Measurements from ENCODE around the gene PAX6.

Gene PAX6

DNA sequence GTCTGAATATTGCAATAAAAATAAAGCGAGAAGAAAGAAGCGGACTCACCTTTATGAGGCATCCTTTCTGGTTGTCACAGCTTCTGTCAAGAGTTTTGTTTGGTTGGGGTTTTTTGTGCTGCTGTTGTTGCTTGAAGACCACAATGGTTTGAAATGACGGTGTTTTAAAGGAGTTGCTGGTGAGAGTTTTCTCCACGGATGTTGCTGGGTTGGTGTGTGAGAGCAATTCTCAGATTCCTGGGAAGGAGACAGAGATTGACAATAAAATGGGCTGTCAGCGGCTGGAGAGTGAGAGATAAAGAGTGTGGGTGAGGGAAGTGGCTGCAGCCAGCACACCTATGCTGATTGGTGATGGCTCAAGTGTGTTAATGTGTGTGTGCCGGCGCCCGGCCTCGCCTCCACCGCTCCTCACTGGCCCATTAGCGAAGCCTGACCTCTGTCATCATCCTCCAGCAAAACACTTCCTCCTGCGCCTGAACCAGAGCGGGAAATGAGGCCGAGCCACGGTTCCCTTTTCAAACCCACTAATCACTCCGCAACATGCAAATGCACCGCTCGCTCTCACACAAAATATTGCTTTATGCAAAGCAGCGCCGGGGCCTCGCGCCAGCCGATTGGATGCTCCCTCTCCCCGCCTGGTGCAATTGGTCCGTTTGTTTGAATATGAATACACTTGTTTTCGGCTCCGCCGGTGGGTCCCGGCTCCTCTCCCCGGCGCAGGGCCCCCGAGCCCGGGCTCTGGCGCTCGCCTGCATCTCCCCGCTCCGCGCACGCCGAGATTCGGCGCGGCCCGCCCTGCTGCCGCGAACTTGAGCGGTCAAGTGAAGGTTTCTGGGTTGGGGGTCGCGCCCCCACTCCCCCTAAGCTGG is at the start of gene PAX6:
Gene PAX6, minus strand, starts transcription at position 544 of the 869 bp plus-strand sequence. CDS start 4,911 bp downstream, outside the sequence.
- DNase-seq = peak; percentile 85

DNA sequence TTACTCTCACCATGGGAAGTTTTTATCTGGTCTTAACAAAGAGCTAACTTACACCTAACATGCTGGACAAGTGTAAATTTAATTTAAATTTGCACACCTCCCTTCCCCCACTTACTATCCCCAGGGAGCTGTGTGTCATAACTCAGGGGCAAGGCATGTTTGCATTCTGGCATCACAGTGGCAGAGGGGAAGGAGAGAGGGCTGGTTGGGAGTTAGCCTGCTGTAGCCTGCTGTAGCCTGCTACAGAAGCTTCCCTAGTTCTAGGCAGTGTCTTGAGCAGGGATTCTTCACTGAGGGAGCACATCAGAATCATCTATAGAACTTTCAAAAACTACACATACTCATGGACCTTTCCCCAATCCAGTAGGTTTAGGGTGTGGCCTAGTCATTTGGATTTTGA is 49.3 kb upstream of the PAX6 start:
- DNase-seq = no peak

DNA sequence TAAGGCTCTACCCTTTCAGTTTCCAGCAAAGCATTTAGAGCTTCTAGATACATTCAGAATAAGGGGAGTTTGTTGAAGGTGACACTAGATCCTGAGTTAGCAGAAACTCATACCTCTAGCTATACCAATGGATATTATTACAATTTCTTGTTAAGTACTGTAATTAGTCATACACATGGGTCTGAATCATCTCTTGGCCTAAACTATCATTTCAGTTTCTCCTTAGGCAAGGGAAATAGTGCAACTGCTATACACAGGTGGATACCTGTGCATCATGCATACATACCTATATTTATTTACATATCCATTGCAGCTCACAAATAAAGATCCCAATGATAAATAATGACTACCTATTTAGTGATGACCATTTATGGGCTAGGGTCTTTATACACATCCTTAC is 45.1 kb upstream of the PAX6 start:
- no peak for DNase-seq

DNA sequence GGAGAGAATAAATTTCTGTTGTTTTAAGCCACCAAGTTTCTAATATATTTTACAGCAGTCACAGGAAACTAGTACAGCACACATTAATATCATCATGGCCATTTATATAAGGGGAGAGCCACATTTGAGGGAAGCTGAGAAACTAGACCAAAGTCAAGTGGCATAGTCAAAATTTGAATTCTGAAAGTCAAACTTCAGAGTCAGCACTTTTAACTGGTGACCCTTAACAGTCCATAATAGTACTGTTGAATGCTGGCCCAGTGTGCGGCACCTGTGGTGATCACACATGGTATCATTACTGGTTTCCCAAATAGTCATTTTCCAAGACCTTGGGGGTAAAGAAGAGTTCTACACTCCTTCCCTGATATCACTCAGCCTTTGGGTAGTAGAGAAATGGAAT is 44.3 kb upstream of the PAX6 start:
- DNase-seq = no peak

DNA sequence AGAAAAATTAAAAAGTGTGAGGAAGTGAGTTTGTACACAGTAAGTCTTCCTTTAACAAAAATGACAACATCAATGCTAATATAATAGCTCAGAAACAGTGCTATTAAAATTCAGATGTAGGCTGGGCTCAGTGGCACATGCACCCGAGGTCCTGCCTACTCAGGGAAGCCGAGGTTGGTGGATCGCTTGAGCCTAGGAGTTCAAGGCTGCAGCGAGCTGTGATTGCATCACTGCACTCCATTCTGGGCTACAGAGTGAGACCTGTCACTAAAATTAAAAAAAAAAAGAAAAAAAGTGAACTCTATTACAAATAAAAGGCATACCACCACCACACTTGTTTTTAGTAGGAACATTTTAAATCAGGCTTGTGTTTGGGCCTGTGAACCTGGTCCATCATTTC is 39.2 kb upstream of the PAX6 start:
- DNase-seq = no peak

DNA sequence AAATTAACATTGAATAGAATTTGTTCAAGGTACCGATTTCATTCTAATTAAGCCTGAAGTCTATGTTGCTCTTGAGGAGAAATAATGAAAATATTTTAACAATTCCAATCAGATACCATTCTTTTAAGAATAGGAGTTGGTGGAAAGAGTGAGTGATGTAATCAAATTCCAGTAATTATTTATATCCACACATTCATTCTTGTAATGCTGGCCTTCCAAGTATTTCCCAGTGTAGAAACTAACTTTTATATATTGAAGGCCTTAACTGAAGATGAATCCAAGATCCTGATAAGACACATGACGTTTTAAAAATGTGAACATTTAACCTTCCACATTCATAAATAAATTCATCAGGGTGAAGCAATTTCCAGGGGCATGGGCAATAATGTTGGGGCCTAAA is 36.6 kb upstream of the PAX6 start:
- DNase-seq = no peak

DNA sequence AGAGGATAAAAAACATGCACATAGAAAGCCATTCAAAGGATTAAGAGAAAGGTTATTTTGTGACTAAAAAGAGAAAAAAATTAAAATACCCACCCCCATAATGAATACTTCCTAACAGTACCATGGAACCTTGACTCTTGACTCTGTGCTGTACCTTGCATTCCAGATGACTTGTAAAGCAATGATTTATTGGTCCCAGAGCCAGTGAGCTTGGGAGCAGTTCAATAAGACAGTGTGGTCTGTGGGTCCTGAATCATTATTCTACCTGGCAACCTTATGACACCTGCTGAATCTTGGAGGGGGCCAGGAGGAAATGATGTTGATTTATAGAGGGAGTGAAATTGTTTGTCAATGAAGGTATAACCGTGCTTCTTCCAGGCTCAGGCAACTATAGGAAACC is 34.2 kb upstream of the PAX6 start:
- DNase-seq = no peak

DNA sequence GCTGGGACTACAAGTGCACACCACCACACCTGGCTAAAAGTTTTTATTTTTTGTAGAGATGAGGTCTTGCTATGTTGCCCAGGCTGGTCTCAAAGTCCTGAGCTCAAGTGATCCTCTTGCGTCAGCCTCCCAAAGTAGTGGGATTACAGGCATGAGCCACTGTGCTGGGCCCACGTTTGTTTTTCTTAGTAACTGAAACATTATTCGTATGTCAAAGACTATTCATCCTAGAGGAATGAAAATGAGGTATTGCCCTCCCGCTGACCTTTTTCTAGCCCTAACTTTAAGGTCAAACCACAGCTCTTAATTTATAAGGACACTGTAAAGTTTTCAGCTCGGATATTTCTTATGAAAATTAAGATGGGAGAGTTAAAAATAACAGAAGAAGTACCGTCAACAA is 33.2 kb upstream of the PAX6 start:
- DNase-seq = no peak

DNA sequence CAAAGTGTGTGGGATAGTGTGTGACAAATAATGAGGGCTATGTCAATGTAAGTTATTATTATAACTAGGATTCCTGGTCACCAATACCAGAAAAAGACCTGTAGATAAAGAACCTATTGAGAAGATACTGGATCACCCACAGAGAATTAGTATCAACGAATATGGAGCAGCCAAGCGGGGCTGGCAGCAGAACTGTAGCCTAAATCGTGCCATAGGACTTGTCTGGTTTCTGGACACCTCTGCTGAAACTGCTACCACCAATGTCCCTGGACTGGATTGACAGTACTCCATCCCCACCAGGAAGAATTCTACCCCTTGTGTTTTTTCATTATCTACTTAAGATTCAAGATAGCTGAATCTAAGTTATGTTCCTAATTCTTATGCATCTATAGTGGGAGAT is 30.3 kb upstream of the PAX6 start:
- no peak for DNase-seq

DNA sequence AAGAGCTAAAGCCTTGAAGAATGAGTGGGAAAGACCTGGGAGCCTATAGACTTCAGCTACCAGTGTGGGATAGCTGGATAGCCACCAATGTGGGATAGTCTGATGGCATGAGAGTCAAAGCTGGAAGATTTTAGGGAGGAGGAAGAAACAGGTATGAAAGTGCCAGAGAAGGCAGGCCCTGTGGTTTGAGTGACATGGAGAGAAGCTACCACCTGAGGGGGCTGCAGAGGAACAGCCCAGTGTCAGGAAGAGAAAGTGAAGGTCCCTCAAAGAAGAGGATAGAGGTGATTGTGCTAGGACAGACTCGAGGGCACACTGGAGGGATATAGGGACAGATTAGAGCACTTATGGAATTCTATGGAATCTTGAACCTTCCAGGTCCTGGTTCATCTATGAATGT is 23.1 kb upstream of the PAX6 start:
- no peak for DNase-seq

DNA sequence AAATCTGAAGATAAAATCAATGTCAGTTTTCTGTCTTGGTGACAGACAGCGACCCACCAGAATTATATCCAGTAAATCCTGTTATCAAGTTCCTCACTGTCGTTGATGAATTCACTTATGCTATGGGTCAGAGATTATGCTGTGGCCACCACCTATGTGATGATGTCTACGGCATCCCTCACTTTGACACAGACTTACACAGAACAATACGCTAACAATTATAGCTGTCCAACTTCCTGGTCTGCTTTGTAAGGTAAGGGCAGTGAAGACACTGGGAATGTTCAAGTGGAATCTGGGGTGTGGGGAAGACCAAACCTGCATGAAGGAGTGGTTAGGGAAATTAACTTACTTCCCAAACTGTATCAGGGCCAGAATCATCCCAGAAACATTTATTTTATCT is 19.3 kb upstream of the PAX6 start:
- DNase-seq = no peak

DNA sequence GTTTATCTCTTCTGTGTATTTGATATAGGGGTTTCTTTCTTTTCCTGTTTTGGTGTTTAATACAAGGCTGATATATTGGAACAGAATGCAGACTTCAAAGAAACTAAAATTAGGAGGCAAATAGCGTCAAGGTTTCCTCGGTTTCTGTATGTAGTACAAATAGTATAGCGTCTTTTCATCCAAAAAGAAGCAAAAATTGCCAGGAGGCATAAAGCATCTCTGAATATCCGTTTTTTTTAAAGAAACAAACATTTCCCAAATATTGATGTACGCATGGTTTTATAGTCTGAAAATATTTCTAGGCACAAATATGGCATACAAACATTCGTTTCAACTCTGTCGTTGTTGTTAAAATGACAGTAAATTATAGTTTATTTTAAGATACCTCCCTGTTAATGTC is 17.1 kb upstream of the PAX6 start:
- no peak for DNase-seq

DNA sequence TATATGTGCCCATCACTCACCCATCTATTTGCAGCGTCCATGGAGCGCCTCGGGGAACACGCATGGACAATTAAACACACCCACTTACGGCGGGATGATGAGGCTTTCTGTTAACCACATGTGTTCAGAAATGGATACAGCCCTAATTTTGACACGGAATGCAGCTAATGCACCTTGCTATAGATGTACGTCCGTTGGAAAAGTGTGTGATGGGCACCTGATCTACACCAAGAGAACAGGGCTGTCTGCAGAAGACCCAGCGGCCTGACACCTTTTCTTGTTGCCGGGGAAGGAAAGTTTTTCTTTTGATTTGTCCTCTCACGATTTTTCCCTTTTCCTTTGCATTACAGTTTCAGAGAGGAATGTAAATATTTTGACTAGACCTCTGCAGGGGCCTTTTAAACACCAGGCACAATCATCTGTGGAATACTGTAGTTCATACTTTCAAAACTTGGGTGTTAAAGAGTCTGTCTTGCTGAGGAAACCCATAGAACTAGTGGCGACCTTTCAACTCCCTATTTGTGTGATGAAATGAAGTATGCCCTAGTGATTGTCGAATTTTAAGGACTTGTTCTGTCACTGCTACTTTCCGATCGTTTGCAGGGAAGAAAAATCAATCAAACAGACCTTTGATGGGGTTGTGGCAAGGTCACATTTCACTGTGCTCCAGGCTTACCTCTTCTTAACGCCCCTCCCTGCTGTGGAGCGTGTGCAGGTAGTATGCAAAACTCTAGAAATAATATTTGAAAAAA is 16.5 kb upstream of the PAX6 start:
- DNase-seq = no peak

DNA sequence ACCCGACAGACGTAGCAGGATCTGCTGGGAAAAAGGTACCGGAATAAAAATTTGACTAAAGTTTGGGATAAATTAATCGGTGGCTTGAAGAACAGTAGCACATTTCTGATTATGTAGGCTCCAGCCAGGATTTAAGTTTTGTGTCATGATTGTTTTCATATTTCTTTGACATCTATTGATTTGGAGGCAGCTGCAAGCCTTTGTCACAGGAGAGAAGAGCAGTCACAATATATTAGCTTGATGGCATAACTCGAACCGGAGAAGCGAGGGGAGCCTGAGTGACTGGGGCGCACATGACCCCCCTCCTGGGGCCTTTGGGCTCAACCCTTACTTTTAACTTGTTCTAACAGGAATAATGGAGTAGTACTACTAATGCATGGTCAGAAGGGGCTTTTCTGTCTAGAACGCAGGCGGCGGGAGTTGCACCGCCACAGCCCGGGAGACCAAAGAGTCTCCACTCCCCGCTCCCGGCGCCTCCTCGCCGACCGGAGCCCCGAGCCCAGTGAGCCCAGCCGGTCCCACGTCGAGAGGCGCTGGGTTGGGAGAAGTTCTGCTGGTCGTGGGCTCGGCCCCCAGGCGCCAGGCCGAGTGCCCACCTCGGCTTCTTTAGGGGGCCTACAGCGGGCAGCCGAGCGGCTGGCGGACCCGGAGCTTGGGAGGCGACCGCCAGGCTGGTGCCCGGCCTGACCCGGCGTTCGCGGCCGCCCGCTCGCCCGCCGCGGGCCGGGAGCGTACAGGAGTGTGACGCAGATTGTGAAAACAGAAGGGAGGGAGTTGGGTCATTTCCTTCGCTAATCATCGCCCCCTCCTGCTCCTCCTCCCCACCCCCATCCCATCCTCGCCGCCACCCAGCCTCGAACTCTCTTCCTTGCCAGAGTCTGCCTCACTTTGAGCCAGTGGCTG is 15.7 kb upstream of the PAX6 start:
- no peak for DNase-seq

DNA sequence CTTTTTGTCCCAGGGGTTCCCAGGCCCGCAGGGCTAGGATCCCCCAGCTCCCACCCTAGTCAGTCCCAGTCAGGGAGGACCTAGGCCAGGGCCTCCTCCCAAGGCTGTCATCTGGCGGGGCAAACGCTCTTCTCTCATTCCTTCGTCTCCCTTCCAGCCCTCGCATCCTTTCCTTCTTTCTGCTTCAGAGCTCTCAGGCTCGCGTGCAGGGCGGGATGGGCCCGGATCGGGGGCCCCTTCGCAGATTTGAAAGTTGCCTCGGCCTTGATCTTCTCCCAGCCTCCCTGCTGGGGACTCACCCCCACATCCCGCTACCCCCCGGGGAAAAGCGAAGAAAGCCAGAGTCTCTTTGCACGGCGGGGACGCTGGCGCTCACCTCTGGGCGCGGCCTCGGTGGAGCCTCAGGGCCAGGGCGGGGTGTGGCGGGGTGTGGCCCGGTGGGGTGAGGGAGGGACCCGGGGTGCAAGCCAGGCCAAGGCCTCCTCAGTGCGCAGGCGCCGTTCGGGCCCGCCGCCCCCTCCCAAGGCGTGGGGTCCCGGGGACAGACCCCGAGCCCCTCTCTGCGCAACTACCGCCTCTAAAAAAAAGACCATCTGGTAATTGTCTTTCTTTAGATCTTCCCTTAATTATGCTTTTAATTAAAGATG is 14.8 kb upstream of the PAX6 start:
- DNase-seq = no peak

DNA sequence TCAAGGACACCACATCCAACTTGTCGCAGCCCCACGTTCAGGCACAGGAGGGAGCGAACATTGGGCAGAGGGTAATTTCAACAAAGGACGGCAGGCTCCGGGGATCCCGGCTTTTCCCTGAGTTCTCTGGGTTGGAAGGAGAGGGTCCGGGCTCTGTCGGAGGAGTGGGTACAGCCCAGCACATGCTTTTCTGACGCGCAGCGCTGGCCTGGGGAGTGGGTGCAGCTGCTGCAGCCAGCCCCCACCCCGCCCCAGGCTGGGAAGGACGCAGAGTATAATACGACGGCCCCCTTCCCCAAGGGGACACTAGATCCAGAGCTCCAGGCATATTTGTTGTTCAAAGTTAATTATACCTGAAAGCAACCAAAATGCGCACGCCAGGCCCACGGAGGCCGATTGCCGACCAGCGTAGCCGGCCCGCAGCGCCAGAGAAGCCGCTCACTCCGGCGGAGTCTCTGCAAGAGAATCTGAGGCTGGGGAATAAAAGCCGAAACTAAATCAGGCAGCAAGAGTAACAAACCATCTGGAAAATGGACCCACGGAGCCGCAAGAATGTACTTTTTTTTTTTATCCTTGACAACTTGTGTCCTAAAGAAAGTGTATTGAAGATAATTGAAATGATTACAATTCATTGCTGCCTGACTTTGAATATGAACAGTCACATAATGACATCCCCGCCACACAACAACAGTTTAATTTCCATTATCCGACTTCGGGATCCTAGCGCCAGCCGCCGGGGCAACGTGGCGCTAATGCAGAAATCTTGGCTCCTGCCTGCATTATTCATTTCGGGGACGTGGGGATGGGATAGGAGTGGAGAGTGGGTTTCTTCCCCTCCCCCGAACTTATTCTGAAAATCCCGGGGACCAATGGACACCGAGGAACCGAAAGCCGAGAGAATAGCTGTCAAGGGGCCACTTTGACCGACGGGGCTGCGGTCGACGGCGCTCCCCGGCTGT is 14.0 kb upstream of the PAX6 start:
- DNase-seq = no peak

DNA sequence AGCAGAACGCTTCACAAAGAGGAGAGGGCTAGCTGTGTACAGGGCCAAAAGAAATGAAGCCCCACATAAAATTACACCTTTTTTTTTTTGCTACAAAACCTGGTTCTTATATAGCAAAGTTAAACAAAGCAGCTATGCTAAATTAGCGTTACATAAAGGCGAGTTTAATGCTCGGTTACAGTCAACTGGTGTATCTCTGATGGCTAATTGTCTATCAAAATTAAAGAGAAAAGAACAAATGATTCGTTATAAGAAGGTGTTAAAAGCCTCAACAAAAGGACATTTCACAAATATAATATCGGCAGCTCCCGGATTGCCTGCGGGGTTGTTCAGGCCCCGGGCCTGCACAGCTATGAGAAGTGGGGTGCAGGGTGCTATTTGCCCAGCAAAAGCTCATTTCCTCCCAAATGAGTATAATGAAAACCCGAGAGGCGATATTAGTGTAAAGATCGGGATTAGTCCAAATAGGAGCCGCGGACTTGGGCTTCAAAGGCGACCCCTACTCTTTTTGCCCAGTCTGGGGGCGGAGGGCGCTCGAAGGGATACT is 13.3 kb upstream of the PAX6 start:
- no peak for DNase-seq

DNA sequence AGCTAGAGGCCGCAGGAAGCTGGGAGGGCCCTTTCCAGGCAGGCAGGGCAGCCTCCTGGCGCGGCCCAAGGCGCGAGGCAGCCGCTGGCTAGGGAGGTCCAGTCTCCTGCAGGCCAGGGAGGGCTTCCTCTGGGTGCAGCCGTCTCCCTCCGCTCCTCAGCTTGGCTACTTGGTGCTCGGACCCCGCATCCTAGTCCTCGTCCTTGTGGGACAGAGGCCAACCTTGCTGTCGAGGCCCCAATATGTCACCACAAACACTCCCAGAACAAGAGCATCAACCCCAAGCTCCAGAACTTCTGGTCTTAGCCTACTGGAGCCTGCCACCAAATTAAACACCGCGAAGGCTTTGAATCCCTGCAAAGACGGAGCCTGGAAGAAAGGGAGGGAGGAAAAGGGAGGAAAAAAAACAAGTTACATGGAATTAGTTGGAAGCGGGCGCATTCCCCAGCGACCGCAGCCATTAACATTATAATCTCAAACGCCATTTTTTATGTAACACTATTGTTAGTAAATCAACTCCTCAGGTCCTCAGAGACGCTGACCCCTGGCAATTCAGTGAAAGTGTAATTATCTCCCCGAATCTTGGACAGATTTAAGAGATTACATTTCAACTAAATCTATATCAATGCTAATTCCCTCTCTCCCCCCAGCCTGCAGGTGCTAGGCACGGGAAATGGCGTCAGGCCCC is 12.7 kb upstream of the PAX6 start:
- DNase-seq = no peak

DNA sequence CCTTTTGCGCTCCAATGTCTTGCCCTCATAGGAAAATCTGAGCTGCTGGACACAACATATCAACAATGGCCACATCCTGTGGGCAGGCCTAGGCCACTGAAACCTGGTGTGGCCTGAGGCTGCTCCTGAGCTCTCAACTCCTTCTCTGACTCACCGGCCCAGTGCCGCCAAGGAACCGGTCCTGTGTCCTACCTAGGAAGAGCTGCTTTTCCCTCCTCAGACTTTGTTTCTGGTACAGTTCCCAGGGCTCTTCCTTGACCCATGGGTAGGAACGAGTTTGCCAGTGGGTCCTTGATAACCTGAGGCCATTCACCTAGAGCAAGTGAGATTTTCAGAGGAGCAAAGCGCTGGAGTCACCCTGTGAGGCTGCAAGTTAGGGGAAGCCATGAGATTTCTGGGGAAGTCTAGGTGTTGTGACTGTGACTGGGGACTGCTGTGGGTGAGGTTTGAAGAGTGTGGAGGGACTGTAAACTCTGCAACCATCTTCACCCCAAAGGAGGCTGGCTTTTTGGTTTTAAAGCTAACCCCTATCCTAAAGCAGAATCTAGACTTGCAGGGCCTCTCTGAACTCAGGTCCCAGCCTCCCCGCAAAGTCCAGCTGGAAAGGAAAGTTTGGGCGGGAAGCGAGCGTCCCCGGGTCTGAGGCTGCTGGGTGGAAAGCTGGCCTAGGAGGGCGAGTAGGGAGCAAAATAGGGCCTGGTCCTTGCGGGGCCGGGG is 12.0 kb upstream of the PAX6 start:
- no peak for DNase-seq

Measured in inflammatory macrophage treated with lipopolysaccharide for 4 hours (primary cell).